HEK293 (cell line): Measurements from ENCODE around the gene HYPK.
"Not testable (repeated sequence)": the region's sequence is repeated elsewhere in the genome, so short reads cannot be mapped to it uniquely, and the experiment has no call there.

Experiments used
- CTCF ChIA-PET: fragments of 350-600 bp; formaldehyde crosslinking; extraction: SDS; loops from one replicate; lab custom pipeline; 2021; ENCODE audit warnings: antibody characterized with exemption; lab: Yijun Ruan, JAX
- POLR2A ChIA-PET: fragments of 300-600 bp; formaldehyde crosslinking; extraction: SDS; loops from one replicate; lab custom pipeline; 2020; ENCODE audit warnings: antibody characterized with exemption, inconsistent platforms; lab: Yijun Ruan, JAX
- H3K27ac ChIP-seq: fragments of 200-500 bp; sonication (Bioruptor generic); 2 replicates; pipeline ENCODE4 v1.5.1; 2014; ENCODE audit warnings: low read depth, low read length, control low read depth, inconsistent platforms; ENCODE audit errors: extremely low read depth
- H3K36me3 ChIP-seq, 2 experiments: fragments of 200-500 bp in 1 of 2; sonication (Bioruptor generic) in 1 of 2; 1 replicate in 1 of 2; 2 replicates in 1 of 2; pipeline ENCODE4 v1.5.1; 2014 to 2017; ENCODE audit warnings: inconsistent platforms in 2 of 2, low read length in 2 of 2; ENCODE audit not compliant: control insufficient read depth in 2 of 2, insufficient read depth in 1 of 2
- H3K4me1 ChIP-seq: fragments of 200-500 bp; sonication (Bioruptor generic); 2 replicates; pipeline ENCODE4 v1.5.1; 2014; ENCODE audit warnings: mild to moderate bottlenecking, low read length, inconsistent platforms; ENCODE audit not compliant: control insufficient read depth, insufficient read depth
- H3K4me3 ChIP-seq: 2 replicates; pipeline ENCODE4 v1.5.1; 2011; ENCODE audit warnings: low read depth, mild to moderate bottlenecking, control low read depth, low read length, moderate library complexity
- H3K9me3 ChIP-seq: fragments of 200-500 bp; sonication (Bioruptor generic); 2 replicates; pipeline ENCODE4 v1.5.1; 2014; ENCODE audit warnings: low read depth, low read length, inconsistent platforms; ENCODE audit not compliant: control insufficient read depth, insufficient read depth
- GLI2 ChIP-seq: fragments of 450-650 bp; formaldehyde crosslinking; IDR thresholded peaks from 2 replicates; pipeline ENCODE4; 2017; ENCODE audit warnings: missing biosample characterization, missing genetic modification characterization, low read depth, borderline replicate concordance
- HIC1 ChIP-seq: fragments of 450-650 bp; formaldehyde crosslinking; IDR thresholded peaks from 2 replicates; pipeline ENCODE4 v1.5.1; 2016; ENCODE audit warnings: missing biosample characterization, missing genetic modification characterization
- PRDM10 ChIP-seq: fragments of 450-650 bp; formaldehyde crosslinking; IDR thresholded peaks from 2 replicates; pipeline ENCODE4 v1.5.1; 2016; ENCODE audit warnings: missing biosample characterization, missing genetic modification characterization
- ZBTB49 ChIP-seq: fragments of 450-650 bp; formaldehyde crosslinking; IDR thresholded peaks from 2 replicates; pipeline ENCODE4 v1.5.1; 2016; ENCODE audit warnings: missing biosample characterization, missing genetic modification characterization, low read depth
- ZNF184 ChIP-seq: fragments of 450-650 bp; IDR thresholded peaks from 2 replicates; pipeline ENCODE4 v1.5.1; 2018; ENCODE audit warnings: missing biosample characterization, mild to moderate bottlenecking, missing genetic modification characterization
- ZNF426 ChIP-seq: fragments of 450-650 bp; formaldehyde crosslinking; IDR thresholded peaks from 2 replicates; pipeline ENCODE4 v1.5.1; 2017; ENCODE audit warnings: missing biosample characterization, missing genetic modification characterization, mild to moderate bottlenecking, inconsistent platforms, moderate library complexity
- ZNF48 ChIP-seq: fragments of 450-650 bp; formaldehyde crosslinking; IDR thresholded peaks from 2 replicates; pipeline ENCODE4 v1.5.1; 2016; ENCODE audit warnings: missing biosample characterization, missing genetic modification characterization
- ZNF776 ChIP-seq: fragments of 450-650 bp; formaldehyde crosslinking; IDR thresholded peaks from 2 replicates; pipeline ENCODE4 v1.5.0; 2017; ENCODE audit warnings: missing biosample characterization, missing genetic modification characterization, borderline replicate concordance

Gene HYPK

GRCh38 chr15:43799945-43800285 is 484 bp upstream of the HYPK start, which contains the start of gene SERINC4 (continued):
- no peak for TF ChIP-seq ZBTB49 (tag by site-specific recombination)

GRCh38 chr15:43802676-43803075 is 2.3 kb downstream of the HYPK start:
- CTCF ChIA-PET: interaction anchor here (1.4 kb wide), 1 partner anchor 22 kb away, joined by 3 read pairs; the partner anchor contains the start of gene MFAP1
- not testable (repeated sequence) for H3K9me3 ChIP-seq, H3K27ac ChIP-seq, H3K4me1 ChIP-seq, H3K4me3 ChIP-seq
- 0 out of 2 replicates have a peak, but pooled peaks have one; percentile 35 for TF ChIP-seq PRDM10 (tag by site-specific recombination)
- TF ChIP-seq, all 188 proteins: peak for 1; not testable (repeated sequence) for 187
- POLR2A ChIA-PET: interaction anchor here (1.2 kb wide), 1 partner anchor 19 kb away, joined by 3 read pairs; no protein-coding TSS in a partner anchor
- H3K36me3 ChIP-seq: peaks cover 10 to 70% of the 10 kb centered on the region in 2 experiments

- POLR2A ChIA-PET: interaction anchor here (1.6 kb wide), 1 partner anchor 16 kb away, joined by 4 read pairs; the partner anchor contains the start of gene MFAP1
- TF ChIP-seq ZNF184 (tag by site-specific recombination) (no peak), GLI2 (tag by site-specific recombination) (no peak), ZNF426 (no peak), ZNF48 (tag by site-specific recombination) (no peak), ZNF776 (tag by site-specific recombination) (no peak), HIC1 (tag by site-specific recombination) (no peak)
Observed at GRCh38 chr15:43808435-43808950, 8.1 kb downstream of the HYPK start.

More at GRCh38 chr15:43808435-43808950, 8.1 kb downstream of the HYPK start:
- H3K9me3 ChIP-seq: no peaks in the 10 kb centered on the region
- H3K36me3 ChIP-seq: peaks cover 42 to 87% of the 10 kb centered on the region in 2 experiments
- CTCF ChIA-PET: no interaction called here
- H3K4me1 ChIP-seq: no peaks in the 10 kb centered on the region
- no peak overlapping the region for H3K4me3 ChIP-seq
- no peak overlapping the region for H3K27ac ChIP-seq
